ENCODE results near the gene SH3BGRL2.

DNA sequence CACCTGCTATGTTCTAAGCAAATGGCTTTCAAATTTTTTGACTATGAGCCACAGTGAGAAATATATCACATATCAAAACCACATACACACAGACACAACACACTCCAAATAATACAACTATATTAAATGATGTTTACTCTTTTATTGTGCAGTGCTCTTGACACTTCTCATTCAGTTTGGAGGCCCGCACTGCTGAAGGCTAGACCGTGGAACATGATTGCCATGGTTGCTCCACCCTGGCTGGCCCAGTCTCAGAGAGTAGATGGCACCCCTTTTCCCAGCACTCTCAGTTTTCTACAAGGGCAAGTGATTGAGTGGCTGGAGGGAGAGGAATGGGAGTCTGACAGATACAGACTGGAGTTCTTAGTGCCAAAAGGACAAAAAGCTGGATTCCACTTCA lies 86.9 kb downstream of the SH3BGRL2 start:
- TF ChIP-seq OVOL3 (tag by site-specific recombination; IDR thresholded peaks at IDR 0.05) (no peak), ZNF549 (tag by site-specific recombination; IDR thresholded peaks at IDR 0.05) (no peak), GFI1B (tag by site-specific recombination; IDR thresholded peaks at IDR 0.05) (no peak), ZNF341 (tag by site-specific recombination; IDR thresholded peaks at IDR 0.05; ENCODE audit: low read depth) (no peak)
- TF ChIP-seq, protein P1, sequence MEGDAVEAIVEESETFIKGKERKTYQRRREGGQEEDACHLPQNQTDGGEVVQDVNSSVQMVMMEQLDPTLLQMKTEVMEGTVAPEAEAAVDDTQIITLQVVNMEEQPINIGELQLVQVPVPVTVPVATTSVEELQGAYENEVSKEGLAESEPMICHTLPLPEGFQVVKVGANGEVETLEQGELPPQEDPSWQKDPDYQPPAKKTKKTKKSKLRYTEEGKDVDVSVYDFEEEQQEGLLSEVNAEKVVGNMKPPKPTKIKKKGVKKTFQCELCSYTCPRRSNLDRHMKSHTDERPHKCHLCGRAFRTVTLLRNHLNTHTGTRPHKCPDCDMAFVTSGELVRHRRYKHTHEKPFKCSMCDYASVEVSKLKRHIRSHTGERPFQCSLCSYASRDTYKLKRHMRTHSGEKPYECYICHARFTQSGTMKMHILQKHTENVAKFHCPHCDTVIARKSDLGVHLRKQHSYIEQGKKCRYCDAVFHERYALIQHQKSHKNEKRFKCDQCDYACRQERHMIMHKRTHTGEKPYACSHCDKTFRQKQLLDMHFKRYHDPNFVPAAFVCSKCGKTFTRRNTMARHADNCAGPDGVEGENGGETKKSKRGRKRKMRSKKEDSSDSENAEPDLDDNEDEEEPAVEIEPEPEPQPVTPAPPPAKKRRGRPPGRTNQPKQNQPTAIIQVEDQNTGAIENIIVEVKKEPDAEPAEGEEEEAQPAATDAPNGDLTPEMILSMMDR (tag by site-specific recombination; IDR thresholded peaks at IDR 0.05): no peak
